GM21360 (cell line): ENCODE measurements around the gene DUOXA1.

Source experiments
- ATAC-seq: cut with Tn5 transposase; IDR thresholded peaks from one replicate; pipeline ENCODE4 v1.9.1; 2021; ENCODE audit warnings: mild to moderate bottlenecking, moderate library complexity; ENCODE audit not compliant: unreplicated experiment

The DUOXA1 gene

GRCh38 chr15:45129651-45130129 is at the start of gene DUOXA1, which contains the start of gene DUOX1:
DUOXA1 (minus strand) TSS chr15:45129879; CDS start chr15:45123014, 6,865 bp downstream.
DUOX1 (plus strand) TSS chr15:45129994; CDS start chr15:45131967, 1,973 bp downstream.
- no peak for ATAC-seq

GRCh38 chr15:45177285-45177684 is 47.6 kb upstream of the DUOXA1 start:
- no peak for ATAC-seq

- ATAC-seq: no peak
Observed at GRCh38 chr15:45174577-45174976, 44.9 kb upstream of the DUOXA1 start.

- ATAC-seq: no peak
Observed at GRCh38 chr15:45174069-45174468, 44.4 kb upstream of the DUOXA1 start.

- ATAC-seq: no peak
Observed at GRCh38 chr15:45171912-45172311, 42.2 kb upstream of the DUOXA1 start.

- no peak for ATAC-seq
Observed at GRCh38 chr15:45169608-45170480, 40.2 kb upstream of the DUOXA1 start.

- ATAC-seq: no peak
Observed at GRCh38 chr15:45168751-45169551, 39.3 kb upstream of the DUOXA1 start.

GRCh38 chr15:45168286-45168685 is 38.6 kb upstream of the DUOXA1 start:
- ATAC-seq: no peak

- ATAC-seq: no peak
Observed at GRCh38 chr15:45167631-45168205, 38.0 kb upstream of the DUOXA1 start.

GRCh38 chr15:45166834-45167630 is 37.4 kb upstream of the DUOXA1 start:
- peak; percentile 81 for ATAC-seq

- no peak for ATAC-seq
Observed at GRCh38 chr15:45165536-45165935, 35.9 kb upstream of the DUOXA1 start.

- ATAC-seq: no peak
Observed at GRCh38 chr15:45164914-45165313, 35.2 kb upstream of the DUOXA1 start.

GRCh38 chr15:45163508-45163856 is 33.8 kb upstream of the DUOXA1 start:
- ATAC-seq: no peak

- no peak for ATAC-seq
Observed at GRCh38 chr15:45162771-45163507, 33.3 kb upstream of the DUOXA1 start.

GRCh38 chr15:45161666-45162065 is 32.0 kb upstream of the DUOXA1 start:
- ATAC-seq: no peak

GRCh38 chr15:45157974-45158373 is 28.3 kb upstream of the DUOXA1 start:
- no peak for ATAC-seq

- ATAC-seq: no peak
Observed at GRCh38 chr15:45156744-45157455, 27.2 kb upstream of the DUOXA1 start.

- ATAC-seq: no peak
Observed at GRCh38 chr15:45155739-45156138, 26.1 kb upstream of the DUOXA1 start.
